ENCODE results near the gene KCNA2.

- TF ChIP-seq POLR2AphosphoS5 (IDR thresholded peaks at IDR 0.05; ENCODE audit: low read depth, low read length) = no peak
- no peak for TF ChIP-seq CTCF (IDR thresholded peaks at IDR 0.05)
- TF ChIP-seq REST (IDR thresholded peaks at IDR 0.05; ENCODE audit: insufficient read depth in 1 of 2, low read depth in 2 of 2, low read length in 1 of 2) = no peak
- TF ChIP-seq TCF7L2 (IDR thresholded peaks at IDR 0.05; ENCODE audit: low read depth, low read length) = no peak
Measured at GRCh38 chr1:110637475-110637874, 31.3 kb upstream of the KCNA2 start.

All from Panc1 (cell line).